Ovary (tissue), 9 donors: ENCODE measurements around the gene UXT. TPM values are rescaled to one million over a fixed set of nuclear protein-coding genes. Genes with fewer than 3 reads are reported as not detected.

Source experiments
- DNase-seq, 5 donors: peaks; one replicate each; pipeline ENCODE4 v3.0.0-alpha.2; 2019 to 2020
- H3K27ac ChIP-seq, 2 donors: fragments of 200-600 bp; one replicate each; pipeline versions ENCODE4 v1.5.1 to v1.8.0; 2019 to 2022
- H3K27me3 ChIP-seq: fragments of 200-600 bp; one replicate; pipeline ENCODE4 v1.8.0; 2022
- H3K36me3 ChIP-seq: fragments of 200-600 bp; sonication (generic); one replicate; pipeline ENCODE4 v1.5.1; 2019
- H3K4me1 ChIP-seq: one replicate; pipeline ENCODE4 v1.8.1; 2013; ENCODE audit warnings: mild to moderate bottlenecking, moderate library complexity; ENCODE audit not compliant: insufficient read depth
- H3K4me3 ChIP-seq: fragments of 200-600 bp; sonication (generic); one replicate; pipeline ENCODE4 v1.5.1; 2017
- H3K9me3 ChIP-seq, 2 donors: fragments of 200-600 bp in 1 of 2; sonication (generic) in 1 of 2; one replicate each; pipeline versions ENCODE4 v1.5.1 to v1.8.1; 2013 to 2019; ENCODE audit warnings: mild to moderate bottlenecking in 1 of 2, moderate library complexity in 1 of 2
- EP300 ChIP-seq: sonication (generic); formaldehyde crosslinking; IDR thresholded peaks from one replicate; pipeline ENCODE4 v1.6.1; 2017; ENCODE audit warnings: antibody characterized with exemption
- POLR2A ChIP-seq: fragments of 450-650 bp; IDR thresholded peaks from one replicate; pipeline ENCODE4 v1.6.1; 2017; ENCODE audit warnings: antibody characterized with exemption, mild to moderate bottlenecking, moderate library complexity
- WGBS, 3 donors: extraction: QIAGEN DNeasy Blood & Tissue Kit in 1 of 3; methylation state at CpG; one replicate each; pipeline versions ENCODE4 v1.1.5 to v1.1.7; 2013 to 2017; 5-methylcytosine and 5-hydroxymethylcytosine counted together
- intact Hi-C, 4 donors: fragments of 100-400 bp; cut with DNase I; formaldehyde crosslinking; loops; one replicate each; pipeline versions ENCODE4 v1.11.0 to v1.15.1; 2022 to 2023
- polyA plus RNA-seq, 2 donors: library from polyadenylated mRNA; stranded (reverse); fragments of 200-250 nt in 1 of 2; fragments of 350-450 nt in 1 of 2; fragmentation: Illumina TruSeq in 1 of 2; extraction: RNeasy Lipid Tissue Mini Kit (QIAGEN cat#74804) in 1 of 2; gene quantifications; one replicate each; pipeline ENCODE4 v1.2.3, GENCODE V29; 2013 to 2014
- total RNA-seq, 7 donors: library from RNA; depleted of rRNA in 2 of 7; stranded (reverse); fragments of >200 nt in 2 of 7; fragmentation: NEBNext Ultra II Directional in 3 of 7; extraction: Animal tissue kit (Norgen Biotek cat#: 25700) in 3 of 7; gene quantifications; one replicate each; pipeline versions ENCODE4 v1.1.0 to v1.2.4, GENCODE V29; 2016 to 2023
- TF ChIP-seq, protein P1 (sequence below), 3 donors: fragments of 450-650 bp in 2 of 3; fragments of 200-600 bp in 1 of 3; IDR thresholded peaks; one replicate each; pipeline versions ENCODE4 v1.5.1 to v1.8.0; 2016 to 2022; ENCODE audit warnings: antibody characterized with exemption in 3 of 3, mild to moderate bottlenecking in 1 of 3
- donor health status: DM: no; HTN: no; CAD: no; lungs with moderate emphysema.
- donor health status: DM: no; HTN: no; CAD: no.
- donor health status: Bipolar disorder and iron deficiency.
- donor health status: DM: yes; HTN: yes; CAD: no.
- donor health status: DM: no; HTN: no; CAD: no.
- donor health status: DM: yes; HTN: yes; CAD: no.

Gene UXT
- total and polyA plus RNA-seq, 9 donors: 114 to 235 (median 151) TPM

- H3K27ac ChIP-seq: peak overlapping the region; percentile 1 to 68
- peaks cover 7% of the 10 kb centered on the region for H3K4me1 ChIP-seq
- TF ChIP-seq, protein P1, sequence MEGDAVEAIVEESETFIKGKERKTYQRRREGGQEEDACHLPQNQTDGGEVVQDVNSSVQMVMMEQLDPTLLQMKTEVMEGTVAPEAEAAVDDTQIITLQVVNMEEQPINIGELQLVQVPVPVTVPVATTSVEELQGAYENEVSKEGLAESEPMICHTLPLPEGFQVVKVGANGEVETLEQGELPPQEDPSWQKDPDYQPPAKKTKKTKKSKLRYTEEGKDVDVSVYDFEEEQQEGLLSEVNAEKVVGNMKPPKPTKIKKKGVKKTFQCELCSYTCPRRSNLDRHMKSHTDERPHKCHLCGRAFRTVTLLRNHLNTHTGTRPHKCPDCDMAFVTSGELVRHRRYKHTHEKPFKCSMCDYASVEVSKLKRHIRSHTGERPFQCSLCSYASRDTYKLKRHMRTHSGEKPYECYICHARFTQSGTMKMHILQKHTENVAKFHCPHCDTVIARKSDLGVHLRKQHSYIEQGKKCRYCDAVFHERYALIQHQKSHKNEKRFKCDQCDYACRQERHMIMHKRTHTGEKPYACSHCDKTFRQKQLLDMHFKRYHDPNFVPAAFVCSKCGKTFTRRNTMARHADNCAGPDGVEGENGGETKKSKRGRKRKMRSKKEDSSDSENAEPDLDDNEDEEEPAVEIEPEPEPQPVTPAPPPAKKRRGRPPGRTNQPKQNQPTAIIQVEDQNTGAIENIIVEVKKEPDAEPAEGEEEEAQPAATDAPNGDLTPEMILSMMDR (IDR thresholded peaks at IDR 0.05): no peak
- peak; percentile 27 for TF ChIP-seq POLR2A
- intact Hi-C loops: no loop called here
- no peak for DNase-seq
- H3K4me3 ChIP-seq: peak overlapping the region; percentile 27
- WGBS, 3 donors: 43 to 56% (median 44%) methylated on average over 19 of the region's 19 CpGs
- H3K36me3 ChIP-seq: no peaks in the 10 kb centered on the region
- H3K9me3 ChIP-seq: no peaks in the 10 kb centered on the region
- no peaks in the 10 kb centered on the region for H3K27me3 ChIP-seq
Observed at GRCh38 chrX:47651043-47651905, 7.7 kb downstream of the UXT start.

DNA sequence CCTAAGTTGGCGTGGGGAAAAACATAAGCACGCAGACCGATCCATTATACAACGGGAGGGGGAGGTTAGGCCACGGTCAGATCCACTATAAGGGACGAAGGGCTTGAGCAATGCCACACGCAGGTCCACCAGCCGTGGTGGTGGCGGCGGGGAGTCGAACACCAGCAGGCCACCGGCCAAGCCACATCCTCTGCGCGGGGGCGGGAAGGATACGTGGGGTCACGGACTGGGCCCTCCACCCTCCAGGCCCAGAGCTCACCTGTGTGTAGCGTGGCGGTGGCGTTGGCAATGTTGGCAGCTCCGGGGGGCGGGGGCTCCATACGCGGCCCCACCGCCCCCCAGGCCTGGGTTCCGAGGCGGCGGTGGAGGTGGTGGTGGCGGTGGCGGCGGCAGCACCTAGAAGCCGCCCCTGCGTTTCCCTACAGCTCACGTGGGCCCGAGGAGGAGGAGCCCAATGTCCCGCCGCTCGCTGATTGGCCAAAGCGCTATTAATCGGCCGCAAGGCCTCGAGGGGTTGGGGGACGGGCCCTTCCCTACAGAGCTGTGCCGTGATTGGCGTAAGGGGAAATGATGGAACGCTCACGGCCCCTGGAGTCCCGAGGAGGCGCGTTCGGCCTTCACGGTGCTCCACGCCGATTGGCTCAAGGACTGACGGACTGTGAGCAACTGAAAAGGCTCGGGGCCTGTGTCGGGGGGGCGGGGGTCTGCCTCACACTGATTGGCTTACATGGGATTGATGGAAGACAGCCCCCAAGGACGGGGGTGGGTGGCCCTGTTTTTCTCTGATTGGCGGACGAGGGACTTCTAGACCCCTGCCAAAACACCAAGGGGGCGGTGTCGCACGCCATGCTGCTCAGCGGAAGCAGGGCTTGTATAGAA is 8.6 kb downstream of the UXT start, which contains the start of gene ELK1:
Gene ELK1 (minus strand): TSS at position 400 of the 879 bp plus-strand sequence. CDS start 9,122 bp downstream, outside the sequence.
- Histone ChIP-seq H3K4me1 (peaks cover 7% of the 10 kb centered on the region), H3K36me3 (no peaks in the 10 kb centered on the region), H3K27ac (peak within 1 kb of the TSS; percentile 68 to 75), H3K4me3 (peak within 1 kb of the TSS; percentile 66), H3K9me3 (no peaks in the 10 kb centered on the region), H3K27me3 (no peaks in the 10 kb centered on the region)
- intact Hi-C loops: no loop called here
- TF ChIP-seq POLR2A: peak; percentile 58
- TF ChIP-seq, protein P1 (IDR thresholded peaks at IDR 0.05): no peak
- TF ChIP-seq EP300: no peak
- peak; percentile 92 to 97 (median 94) for DNase-seq
- 38 to 56% (median 50%) methylated on average over 39 to 65 of the region's 65 CpGs for WGBS, 3 donors

DNA sequence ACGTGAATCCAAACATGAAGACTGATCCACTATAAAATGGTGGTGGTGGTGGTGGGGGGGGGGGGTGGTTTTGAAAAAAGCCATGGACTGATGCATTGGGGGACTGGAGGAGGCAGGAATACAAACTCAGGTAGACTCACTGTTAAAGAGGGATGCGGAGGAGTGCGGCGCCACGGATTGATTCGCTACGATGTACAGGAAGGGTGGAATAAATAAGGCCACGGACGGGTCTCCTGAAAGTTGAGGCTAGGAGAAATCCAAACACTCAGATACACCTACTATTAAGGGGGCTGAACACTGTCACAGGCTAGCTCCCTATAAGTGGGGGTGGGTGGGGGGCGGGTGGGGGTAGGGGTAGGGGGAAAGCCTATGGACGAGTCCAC is 9.2 kb downstream of the UXT start:
- peaks cover 7% of the 10 kb centered on the region for H3K4me1 ChIP-seq
- no peaks in the 10 kb centered on the region for H3K27me3 ChIP-seq
- DNase-seq: no peak
- peak overlapping the region in 1 of 2 donors; percentile 75 for H3K27ac ChIP-seq
- peak overlapping the region; percentile 66 for H3K4me3 ChIP-seq
- no peaks in the 10 kb centered on the region for H3K9me3 ChIP-seq
- TF ChIP-seq, protein P1 (IDR thresholded peaks at IDR 0.05): no peak
- TF ChIP-seq POLR2A (no peak), EP300 (no peak)
- intact Hi-C loops: loop anchor here in 3 of 4 donors (10.0 kb wide), 3 partner anchors 75 to 455 kb away; partner anchors contain the start of gene UBA1 (in 1 of the 3)
- 29 to 35% (median 35%) methylated on average over 11 of the region's 11 CpGs for WGBS, 3 donors
- H3K36me3 ChIP-seq: no peaks in the 10 kb centered on the region

- 32 to 45% (median 39%) methylated on average over 8 of the region's 8 CpGs for WGBS, 3 donors
Observed at GRCh38 chrX:47649271-47649670, 9.7 kb downstream of the UXT start.

More at GRCh38 chrX:47649271-47649670, 9.7 kb downstream of the UXT start:
- no peak for TF ChIP-seq EP300
- TF ChIP-seq POLR2A: no peak
- TF ChIP-seq, protein P1 (IDR thresholded peaks at IDR 0.05): no peak
- intact Hi-C loops: loop anchor here in 3 of 4 donors (10.0 kb wide), 3 partner anchors 74 to 454 kb away; partner anchors contain the start of gene UBA1 (in 1 of the 3)
- H3K27ac ChIP-seq: no peak overlapping the region
- DNase-seq: no peak
- peaks cover 7% of the 10 kb centered on the region for H3K4me1 ChIP-seq
- H3K36me3 ChIP-seq: no peaks in the 10 kb centered on the region
- H3K9me3 ChIP-seq: no peaks in the 10 kb centered on the region
- H3K27me3 ChIP-seq: no peaks in the 10 kb centered on the region
- peak overlapping the region; percentile 66 for H3K4me3 ChIP-seq
